SH-SY5Y (cell line): ENCODE results near the gene DPP6.

Experiments
- GATA2 ChIP-seq: IDR thresholded peaks from 2 replicates; pipeline ENCODE4 v1.6.1; 2011; ENCODE audit warnings: mild to moderate bottlenecking, low read depth, low read length
- GATA3 ChIP-seq: IDR thresholded peaks from 2 replicates; pipeline ENCODE4 v1.6.1; 2011; ENCODE audit warnings: low read depth, mild to moderate bottlenecking, low read length, moderate library complexity

Gene DPP6

GRCh38 chr7:154736389-154736788 lies 684.2 kb downstream of the DPP6 start:
- no peak for TF ChIP-seq GATA2
- TF ChIP-seq GATA3 = no peak

GRCh38 chr7:154738216-154738615 lies 686.0 kb downstream of the DPP6 start:
- no peak for TF ChIP-seq GATA3
- TF ChIP-seq GATA2 = no peak

GRCh38 chr7:154741131-154741530 lies 688.9 kb downstream of the DPP6 start:
- TF ChIP-seq GATA3 (no peak), GATA2 (no peak)

- no peak for TF ChIP-seq GATA2
- TF ChIP-seq GATA3 = no peak
Observed at GRCh38 chr7:154743206-154743605, 691.0 kb downstream of the DPP6 start.

GRCh38 chr7:154744256-154744860 lies 692.2 kb downstream of the DPP6 start:
- TF ChIP-seq GATA2 = peak; percentile 25; the same call in 1 of the 2 replicates
- TF ChIP-seq GATA3 = no peak

GRCh38 chr7:154744861-154745258 lies 692.7 kb downstream of the DPP6 start:
- TF ChIP-seq GATA2 = peak; percentile 99
- TF ChIP-seq GATA3 = peak; percentile 99

- TF ChIP-seq GATA2 = no peak
- TF ChIP-seq GATA3 = no peak
Observed at GRCh38 chr7:154746571-154747360, 694.6 kb downstream of the DPP6 start.

- TF ChIP-seq GATA2 = no peak
- no peak for TF ChIP-seq GATA3
Observed at GRCh38 chr7:154748089-154748786, 696.0 kb downstream of the DPP6 start.

- TF ChIP-seq GATA2 = no peak
- TF ChIP-seq GATA3 = no peak
Observed at GRCh38 chr7:154750353-154750801, 698.2 kb downstream of the DPP6 start.

GRCh38 chr7:154753226-154753625 lies 701.0 kb downstream of the DPP6 start:
- TF ChIP-seq GATA3 (no peak), GATA2 (no peak)

GRCh38 chr7:154757756-154758155 lies 705.6 kb downstream of the DPP6 start:
- TF ChIP-seq GATA2 = no peak
- TF ChIP-seq GATA3 = no peak

GRCh38 chr7:154759989-154760388 lies 707.8 kb downstream of the DPP6 start:
- TF ChIP-seq GATA3 = no peak
- no peak for TF ChIP-seq GATA2

GRCh38 chr7:154765118-154765517 lies 712.9 kb downstream of the DPP6 start:
- TF ChIP-seq GATA2 (no peak), GATA3 (no peak)

GRCh38 chr7:154767142-154767541 lies 714.9 kb downstream of the DPP6 start:
- TF ChIP-seq GATA3 = no peak
- no peak for TF ChIP-seq GATA2

GRCh38 chr7:154767821-154768415 lies 715.7 kb downstream of the DPP6 start:
- no peak for TF ChIP-seq GATA3
- TF ChIP-seq GATA2 = no peak
